H1 (cell line): ENCODE results near the gene MCF2L2. TPM values are rescaled to one million over a fixed set of nuclear protein-coding genes. Genes with fewer than 3 reads are reported as not detected.

ENCODE experiments used
- CTCF ChIA-PET: fragments of 300-600 bp; sonication (Branson Sonifier 250); formaldehyde crosslinking; loops from one replicate; lab custom pipeline; 2021; ENCODE audit not compliant: partially characterized antibody; lab: Charles Lee
- POLR2A ChIA-PET: fragments of 300-600 bp; sonication (Branson Sonifier 250); formaldehyde crosslinking; loops from one replicate; lab custom pipeline; 2021; ENCODE audit warnings: inconsistent platforms; ENCODE audit not compliant: partially characterized antibody; lab: Charles Lee
- DNase-seq, 2 experiments: peaks; one replicate each; pipeline versions ENCODE4 v3.0.0 to v3.0.0-alpha.2; 2010 to 2022; ENCODE audit warnings: low spot score in 2 of 2, low read depth in 1 of 2, mixed read lengths in 1 of 2
- FAIRE-seq: peaks from 2 replicates; lab custom pipeline; 2011; peaks lifted over from hg19 to GRCh38; lab: Jason Lieb, UNC
- H2AFZ ChIP-seq: 2 replicates; pipeline ENCODE4 v1.8.1; 2012; ENCODE audit warnings: low read length, inconsistent platforms
- H2AK5ac ChIP-seq: 2 replicates; pipeline ENCODE4 v1.6.1; 2013; ENCODE audit warnings: low read depth, low read length
- H2BK120ac ChIP-seq: replicated peaks from 2 replicates; pipeline ENCODE3; 2013; ENCODE audit warnings: low read depth, low read length, inconsistent platforms
- H2BK12ac ChIP-seq: 2 replicates; pipeline ENCODE4 v1.6.1; 2013; ENCODE audit warnings: low read depth, low read length
- H2BK15ac ChIP-seq: 2 replicates; pipeline ENCODE4 v1.6.1; 2013; ENCODE audit warnings: low read length
- H2BK20ac ChIP-seq: 2 replicates; pipeline ENCODE4 v1.6.1; 2013; ENCODE audit warnings: low read length
- H2BK5ac ChIP-seq: 2 replicates; pipeline ENCODE4 v1.6.1; 2013; ENCODE audit warnings: low read depth, low read length
- H3K14ac ChIP-seq: 2 replicates; pipeline ENCODE4 v1.6.1; 2013; ENCODE audit warnings: inconsistent platforms; ENCODE audit not compliant: insufficient read length
- H3K18ac ChIP-seq: 2 replicates; pipeline ENCODE4 v1.6.1; 2013; ENCODE audit warnings: low read length; ENCODE audit errors: extremely low read depth
- H3K23ac ChIP-seq: 2 replicates; pipeline ENCODE4 v1.6.1; 2013; ENCODE audit warnings: inconsistent platforms; ENCODE audit not compliant: insufficient read length
- H3K23me2 ChIP-seq: 2 replicates; pipeline ENCODE4 v1.6.1; 2013; ENCODE audit warnings: low read depth, low read length
- H3K27ac ChIP-seq: 2 replicates; pipeline ENCODE4 v1.6.1; 2011; ENCODE audit warnings: low read depth, low read length, inconsistent platforms
- H3K27me3 ChIP-seq, 4 experiments: replicated peaks in 1 of 4; 1 replicate in 1 of 4; 2 replicates in 3 of 4; pipeline versions ENCODE4 v1.6.1 to v1.8.1; 2011 to 2013; ENCODE audit warnings: low read length in 3 of 4, mild to moderate bottlenecking in 3 of 4, inconsistent platforms in 2 of 4, mixed read lengths in 2 of 4, moderate library complexity in 1 of 4; ENCODE audit not compliant: control insufficient read depth in 3 of 4, insufficient read depth in 3 of 4; ENCODE audit errors: extremely low read depth in 1 of 4
- H3K36me3 ChIP-seq, 4 experiments: 2 replicates each; pipeline versions ENCODE4 v1.6.1 to v1.8.1; 2011 to 2013; ENCODE audit warnings: mild to moderate bottlenecking in 4 of 4, low read length in 3 of 4, moderate library complexity in 2 of 4, control low read depth in 1 of 4, inconsistent platforms in 1 of 4; ENCODE audit not compliant: insufficient read depth in 4 of 4, control insufficient read depth in 2 of 4
- H3K4ac ChIP-seq: replicated peaks from 2 replicates; pipeline ENCODE3; 2013; ENCODE audit warnings: low read length, low read depth, mixed read lengths, inconsistent platforms; ENCODE audit not compliant: insufficient read length
- H3K4me1 ChIP-seq, 4 experiments: replicated peaks in 1 of 4; 1 replicate in 1 of 4; 2 replicates in 3 of 4; pipeline versions ENCODE4 v1.6.1 to v1.8.1; 2011 to 2013; ENCODE audit warnings: low read length in 3 of 4, inconsistent platforms in 2 of 4, mixed read lengths in 1 of 4; ENCODE audit not compliant: insufficient read depth in 4 of 4, control insufficient read depth in 3 of 4
- H3K4me2 ChIP-seq, 2 experiments: 2 replicates each; pipeline versions ENCODE4 v1.6.1 to v1.8.1; 2011 to 2013; ENCODE audit warnings: low read depth in 2 of 2, low read length in 2 of 2, control low read depth in 1 of 2, inconsistent platforms in 1 of 2, mild to moderate bottlenecking in 1 of 2; ENCODE audit not compliant: insufficient read depth in 1 of 2
- H3K4me3 ChIP-seq, 4 experiments: fragments of 200-600, 300-600 bp in 1 of 4; sonication (generic), shearing (Covaris generic), sonication (Bioruptor Twin) in 1 of 4; 2 replicates each; pipeline versions ENCODE4 v1.5.1 to v1.8.1; 2011 to 2016; ENCODE audit warnings: low read length in 4 of 4, low read depth in 3 of 4, control low read depth in 2 of 4, inconsistent platforms in 2 of 4, mild to moderate bottlenecking in 2 of 4, mixed read lengths in 1 of 4, moderate library complexity in 1 of 4; ENCODE audit not compliant: insufficient read depth in 2 of 4; ENCODE audit errors: extremely low read depth in 1 of 4
- H3K56ac ChIP-seq: replicated peaks from 2 replicates; pipeline ENCODE3; 2013; ENCODE audit warnings: low read depth, mild to moderate bottlenecking, mixed read lengths, low read length, inconsistent platforms; ENCODE audit not compliant: insufficient read length
- H3K79me1 ChIP-seq: 2 replicates; pipeline ENCODE4 v1.6.1; 2013; ENCODE audit warnings: low read depth, low read length, control low read depth
- H3K79me2 ChIP-seq, 2 experiments: 2 replicates each; pipeline versions ENCODE4 v1.6.1 to v1.8.1; 2012 to 2013; ENCODE audit warnings: low read length in 2 of 2, mild to moderate bottlenecking in 2 of 2, inconsistent platforms in 1 of 2; ENCODE audit not compliant: insufficient read depth in 2 of 2, control insufficient read depth in 1 of 2
- H3K9ac ChIP-seq, 4 experiments: replicated peaks in 1 of 4; 1 replicate in 1 of 4; 2 replicates in 3 of 4; pipeline versions ENCODE4 v1.6.1 to v1.8.1; 2011 to 2013; ENCODE audit warnings: low read depth in 3 of 4, low read length in 3 of 4, control low read depth in 2 of 4, mild to moderate bottlenecking in 2 of 4, moderate library complexity in 2 of 4, inconsistent platforms in 1 of 4; ENCODE audit errors: extremely low read depth in 1 of 4
- H3K9me3 ChIP-seq, 2 experiments: 2 replicates each; pipeline versions ENCODE4 v1.6.1 to v1.8.1; 2012 to 2013; ENCODE audit warnings: mild to moderate bottlenecking in 2 of 2, moderate library complexity in 2 of 2, control low read depth in 1 of 2, inconsistent platforms in 1 of 2, low read depth in 1 of 2, low read length in 1 of 2, mixed read lengths in 1 of 2; ENCODE audit not compliant: insufficient read depth in 2 of 2
- H4K20me1 ChIP-seq, 2 experiments: replicated peaks in 1 of 2; 2 replicates each; pipeline versions ENCODE3 to v1.8.1; 2011 to 2013; ENCODE audit warnings: inconsistent platforms in 2 of 2, low read length in 2 of 2, mild to moderate bottlenecking in 1 of 2; ENCODE audit not compliant: insufficient read depth in 2 of 2, control insufficient read depth in 1 of 2
- H4K5ac ChIP-seq: 2 replicates; pipeline ENCODE4 v1.6.1; 2013; ENCODE audit warnings: low read length, low read depth, mixed read lengths, inconsistent platforms; ENCODE audit not compliant: insufficient read length
- H4K8ac ChIP-seq: 2 replicates; pipeline ENCODE4 v1.8.0; 2013; ENCODE audit warnings: mild to moderate bottlenecking, moderate library complexity, low read length, inconsistent platforms; ENCODE audit not compliant: insufficient read depth; ENCODE audit errors: extremely low read depth
- H4K91ac ChIP-seq: replicated peaks from 2 replicates; pipeline ENCODE3; 2013; ENCODE audit warnings: low read length, mixed read lengths, inconsistent platforms; ENCODE audit not compliant: insufficient read length
- BACH1 ChIP-seq: IDR thresholded peaks from 2 replicates; pipeline ENCODE4 v1.6.1; 2012; ENCODE audit warnings: low read length, improper control_type of control experiment
- CBX5 ChIP-seq: fragments of 300-800, 300-1000 bp; sonication (generic); IDR thresholded peaks from 2 replicates; pipeline ENCODE4 v1.7.1; 2016; ENCODE audit warnings: antibody characterized with exemption, low read length, low read depth
- EGR1 ChIP-seq: IDR thresholded peaks from 2 replicates; pipeline ENCODE4 v1.6.1; 2011; ENCODE audit warnings: low read depth, low read length, borderline replicate concordance
- EZH2 ChIP-seq: fragments of 200-600 bp; sonication (generic); IDR thresholded peaks from 2 replicates; pipeline ENCODE4 v1.7.1; 2012; ENCODE audit warnings: low read depth, mild to moderate bottlenecking, moderate library complexity, low read length, inconsistent platforms; ENCODE audit not compliant: severe bottlenecking
- GABPA ChIP-seq: IDR thresholded peaks from 2 replicates; pipeline ENCODE4 v1.6.1; 2011; ENCODE audit warnings: mild to moderate bottlenecking, low read length, moderate library complexity, borderline replicate concordance; ENCODE audit not compliant: insufficient read depth
- GTF2F1 ChIP-seq: IDR thresholded peaks from 2 replicates; pipeline ENCODE4 v1.6.1; 2012; ENCODE audit warnings: low read depth, low read length, improper control_type of control experiment, borderline replicate concordance
- HDAC2 ChIP-seq, 2 experiments: fragments of 300-600 bp in 1 of 2; sonication (generic) in 1 of 2; IDR thresholded peaks; 2 replicates each; pipeline ENCODE4 v1.6.1; 2011 to 2012; ENCODE audit warnings: low read depth in 2 of 2, low read length in 2 of 2, mild to moderate bottlenecking in 2 of 2, moderate library complexity in 2 of 2, borderline replicate concordance in 1 of 2, inconsistent platforms in 1 of 2
- POLR2A ChIP-seq, 2 experiments: IDR thresholded peaks; 1 replicate in 1 of 2; 2 replicates in 1 of 2; pipeline ENCODE4 v1.6.1; 2011; ENCODE audit warnings: low read depth in 2 of 2, low read length in 2 of 2, mild to moderate bottlenecking in 2 of 2; ENCODE audit errors: control extremely low read depth in 1 of 2
- POU5F1 ChIP-seq: IDR thresholded peaks from 2 replicates; pipeline ENCODE4 v1.6.1; 2011; ENCODE audit warnings: low read depth, mild to moderate bottlenecking, low read length, moderate library complexity
- SUZ12 ChIP-seq: fragments of 200-600 bp; sonication (generic); IDR thresholded peaks from 2 replicates; pipeline ENCODE4 v1.6.1; 2012; ENCODE audit warnings: mild to moderate bottlenecking, inconsistent platforms, low read length, moderate library complexity, mixed read lengths
- WGBS, 2 experiments: shearing (Covaris generic) in 1 of 2; methylation state at CpG; one replicate each; pipeline versions ENCODE4 v1.1.6 to v1.1.7; 2013 to 2015; ENCODE audit warnings: low lambda C conversion rate in 2 of 2, mixed read lengths in 2 of 2, inconsistent platforms in 1 of 2, low coverage in 1 of 2, missing lambda C conversion rate in 1 of 2; ENCODE audit not compliant: insufficient replicate concordance in 2 of 2, insufficient coverage in 1 of 2, insufficient read length in 1 of 2; ENCODE audit errors: extremely low coverage in 1 of 2, missing lambda C conversion rate in 1 of 2; 5-methylcytosine and 5-hydroxymethylcytosine counted together
- polyA plus RNA-seq, 7 experiments: library from polyadenylated mRNA; depleted of rRNA in 3 of 7; stranded (reverse) in 5 of 7; unstranded in 2 of 7; fragments of >200 nt in 5 of 7; fragments of 200-250 nt in 2 of 7; gene quantifications; 1 replicate in 5 of 7; 2 replicates in 1 of 7; 4 replicates in 1 of 7; pipeline versions ENCODE4 v1.2.1 to v1.2.3, GENCODE V29; 2011 to 2013; ENCODE audit warnings: missing spikeins in 2 of 7, mixed read lengths in 2 of 7
- total RNA-seq: library from RNA; stranded (reverse); fragmentation: NEBNext Ultra II Directional; extraction: Animal tissue kit (Norgen Biotek cat#: 25700); gene quantifications from 2 replicates; pipeline ENCODE4 v1.2.1, GENCODE V29; 2021
- TF ChIP-seq, protein P1 (sequence below), 3 experiments: IDR thresholded peaks; 1 replicate in 2 of 3; 2 replicates in 1 of 3; pipeline versions ENCODE4 v1.5.1 to v1.6.1; 2011; ENCODE audit warnings: low read length in 3 of 3, mild to moderate bottlenecking in 3 of 3, inconsistent platforms in 2 of 3, low read depth in 1 of 3, moderate library complexity in 1 of 3; ENCODE audit not compliant: insufficient read depth in 1 of 3; ENCODE audit errors: control extremely low read depth in 1 of 3

The MCF2L2 gene
- total and polyA plus RNA-seq, 2 of the 8 experiments (the other 6 are each of a cell fraction or from before 2014, with no cell fraction given): 4.1 to 13.7 TPM

DNA sequence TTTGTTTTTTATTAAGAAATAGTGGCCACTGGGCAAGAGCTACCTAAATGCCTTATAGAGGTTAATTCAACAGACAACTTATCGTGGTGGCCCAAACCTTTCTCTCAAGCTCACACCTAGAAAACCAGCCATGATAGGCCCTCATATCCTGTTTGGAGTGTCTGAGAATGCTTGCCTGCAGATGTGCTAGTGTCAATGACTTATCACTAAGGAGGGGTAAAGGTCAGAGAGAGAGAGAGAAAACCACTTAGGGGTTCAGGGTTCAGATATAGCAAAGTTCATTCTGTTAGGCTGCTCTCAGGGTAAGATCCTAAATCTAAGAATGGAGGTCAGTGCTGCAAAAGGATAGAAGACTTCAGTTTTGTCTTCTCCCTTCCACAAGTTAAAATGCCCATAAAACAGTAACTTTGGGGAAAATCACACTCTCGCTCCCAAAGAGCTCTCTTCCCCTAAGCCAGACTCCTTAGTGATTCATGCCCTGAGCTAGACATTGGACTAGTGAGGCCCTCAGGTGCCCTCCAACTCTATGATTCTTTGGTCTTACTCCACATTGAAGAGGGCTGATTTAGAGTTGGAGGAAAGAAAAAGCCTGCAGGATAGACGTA lies 205.7 kb downstream of the MCF2L2 start:
- Histone ChIP-seq H2BK5ac (no peak overlapping the region), H4K5ac (no peak overlapping the region), H3K79me2 (no peaks in the 10 kb centered on the region), H3K9ac (no peak overlapping the region), H3K4me1 (no peaks in the 10 kb centered on the region), H3K79me1 (no peaks in the 10 kb centered on the region), H3K23me2 (no peaks in the 10 kb centered on the region; the same call in 1 of the 2 replicates), H4K8ac (no peak overlapping the region), H3K23ac (no peak overlapping the region), H2AK5ac (no peak overlapping the region), H3K4me2 (no peak overlapping the region), H3K9me3 (no peaks in the 10 kb centered on the region), H2AFZ (no peak overlapping the region), H3K18ac (no peak overlapping the region), H3K27me3 (no peaks in the 10 kb centered on the region), H2BK12ac (no peak overlapping the region), H3K27ac (no peak overlapping the region), H3K4me3 (no peak overlapping the region), H3K14ac (no peak overlapping the region), H2BK15ac (no peak overlapping the region), H2BK120ac (no peak overlapping the region), H3K36me3 (no peaks in the 10 kb centered on the region), H4K91ac (no peak overlapping the region), H4K20me1 (no peaks in the 10 kb centered on the region), H2BK20ac (no peak overlapping the region), H3K56ac (no peak overlapping the region), H3K4ac (no peak overlapping the region)
- no peak for FAIRE-seq
- DNase-seq: no peak
- ChIA-PET POLR2A (interaction anchor here (1.3 kb wide), 1 partner anchor 42 kb away, joined by 3 read pairs; no protein-coding TSS in a partner anchor), CTCF (interaction anchor here (0.7 to 2.3 kb wide), 4 partner anchors 37 to 167 kb away, joined by 3 to 10 read pairs (median 4); no protein-coding TSS in a partner anchor)
- WGBS, 2 experiments: 79% methylated on average over 3 of the region's 3 CpGs; no CpG with 5 or more reads in 1 of the 2 experiments
- TF ChIP-seq SUZ12 (no peak), POU5F1 (no peak), HDAC2 (IDR thresholded peaks at IDR 0.05; ENCODE audit: borderline replicate concordance in 1 of 2, low read depth in 2 of 2, low read length in 2 of 2) (no peak), CBX5 (no peak), POLR2A (IDR thresholded peaks at IDR 0.05; ENCODE audit: control extremely low read depth in 1 of 2, low read depth in 2 of 2, low read length in 2 of 2) (no peak), EGR1 (no peak), BACH1 (no peak), GTF2F1 (no peak), GABPA (no peak), EZH2 (no peak)
- TF ChIP-seq, protein P1, sequence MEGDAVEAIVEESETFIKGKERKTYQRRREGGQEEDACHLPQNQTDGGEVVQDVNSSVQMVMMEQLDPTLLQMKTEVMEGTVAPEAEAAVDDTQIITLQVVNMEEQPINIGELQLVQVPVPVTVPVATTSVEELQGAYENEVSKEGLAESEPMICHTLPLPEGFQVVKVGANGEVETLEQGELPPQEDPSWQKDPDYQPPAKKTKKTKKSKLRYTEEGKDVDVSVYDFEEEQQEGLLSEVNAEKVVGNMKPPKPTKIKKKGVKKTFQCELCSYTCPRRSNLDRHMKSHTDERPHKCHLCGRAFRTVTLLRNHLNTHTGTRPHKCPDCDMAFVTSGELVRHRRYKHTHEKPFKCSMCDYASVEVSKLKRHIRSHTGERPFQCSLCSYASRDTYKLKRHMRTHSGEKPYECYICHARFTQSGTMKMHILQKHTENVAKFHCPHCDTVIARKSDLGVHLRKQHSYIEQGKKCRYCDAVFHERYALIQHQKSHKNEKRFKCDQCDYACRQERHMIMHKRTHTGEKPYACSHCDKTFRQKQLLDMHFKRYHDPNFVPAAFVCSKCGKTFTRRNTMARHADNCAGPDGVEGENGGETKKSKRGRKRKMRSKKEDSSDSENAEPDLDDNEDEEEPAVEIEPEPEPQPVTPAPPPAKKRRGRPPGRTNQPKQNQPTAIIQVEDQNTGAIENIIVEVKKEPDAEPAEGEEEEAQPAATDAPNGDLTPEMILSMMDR (IDR thresholded peaks at IDR 0.05; ENCODE audit: control extremely low read depth in 1 of 3, insufficient read depth in 1 of 3, low read depth in 1 of 3, low read length in 3 of 3): no peak
